GM19099 (cell line): ENCODE results near the gene NODAL.

ENCODE experiments used
- POLR2A ChIP-seq: IDR thresholded peaks from 3 replicates; pipeline ENCODE4 v1.6.1; 2011; ENCODE audit warnings: low read depth; ENCODE audit not compliant: insufficient read length; ENCODE audit errors: extremely low read depth

Gene NODAL

GRCh38 chr10:70396140-70396539, 45.3 kb downstream of the NODAL start:
- no peak for TF ChIP-seq POLR2A

- TF ChIP-seq POLR2A: no peak
Measured at GRCh38 chr10:70391654-70392053, 49.8 kb downstream of the NODAL start.
